Tongue (tissue), 2 donors: ENCODE data around the gene DYNC1I1. TPM values are rescaled to one million over a fixed set of nuclear protein-coding genes. Genes with fewer than 3 reads are reported as not detected.
A peak's percentile ranks its signal among the peaks of the same experiment; 100 is the strongest.

ENCODE experiments used
- DNase-seq: peaks from one replicate; pipeline ENCODE4 v3.0.0-alpha.2; 2015
- total RNA-seq: library from RNA; depleted of rRNA; stranded (reverse); fragments of >200 nt; gene quantifications from one replicate; pipeline ENCODE4 v1.2.3, GENCODE V29; 2014

DYNC1I1 gene
- total RNA-seq, 1 donor from 2014 or later: 2.6 TPM

- DNase-seq: no peak
Observed at GRCh38 chr7:95793658-95794057, 21.3 kb downstream of the DYNC1I1 start.

GRCh38 chr7:95794917-95795515 lies 22.7 kb downstream of the DYNC1I1 start:
- DNase-seq: no peak

DNA sequence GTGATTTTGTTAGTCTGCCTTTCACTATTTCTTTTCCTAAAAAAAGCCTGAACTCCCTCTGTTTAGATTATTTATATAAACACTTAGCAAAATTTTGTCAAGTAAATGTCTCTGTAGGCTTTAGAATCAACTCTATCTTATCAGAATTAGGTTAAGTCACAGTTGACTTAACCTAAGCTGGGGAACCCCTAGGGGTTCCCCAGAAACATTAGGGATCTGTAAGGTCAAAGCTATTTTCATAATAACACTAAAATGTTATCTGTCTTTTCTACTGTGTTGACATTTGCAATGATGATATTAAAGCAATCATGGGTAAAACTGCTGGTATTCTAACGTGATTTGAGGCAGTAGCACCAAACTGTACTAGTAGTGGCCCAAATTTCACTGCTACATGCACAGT lies 24.3 kb downstream of the DYNC1I1 start:
- no peak for DNase-seq

DNA sequence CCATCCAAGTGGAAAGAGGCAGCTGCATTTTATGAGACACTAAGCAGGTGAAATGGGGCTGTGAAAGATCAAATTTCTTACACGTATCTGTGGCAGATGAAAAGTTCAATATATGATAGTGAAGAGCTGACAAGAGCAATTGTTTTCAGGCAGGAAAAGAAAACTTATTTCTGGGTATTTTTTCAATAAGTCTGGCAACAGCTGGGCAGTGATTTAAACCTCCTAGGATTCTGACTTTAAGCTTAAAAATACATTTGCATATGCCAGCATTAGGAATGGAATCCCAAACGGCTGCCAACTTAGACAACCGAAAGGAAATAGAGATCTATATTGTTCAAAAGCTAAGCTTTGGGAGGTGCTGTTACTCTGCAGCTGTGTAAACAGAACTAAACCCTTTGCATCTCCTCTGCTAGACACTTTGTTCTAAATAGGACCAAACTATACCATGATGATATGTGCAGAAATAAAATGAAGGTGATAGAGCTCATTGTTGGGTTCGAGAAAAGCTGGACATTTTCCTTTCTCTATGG lies 26.1 kb downstream of the DYNC1I1 start:
- DNase-seq: peak; percentile 85

GRCh38 chr7:95800787-95801186 lies 28.4 kb downstream of the DYNC1I1 start:
- no peak for DNase-seq

GRCh38 chr7:95802270-95802669 lies 29.9 kb downstream of the DYNC1I1 start:
- no peak for DNase-seq

DNA sequence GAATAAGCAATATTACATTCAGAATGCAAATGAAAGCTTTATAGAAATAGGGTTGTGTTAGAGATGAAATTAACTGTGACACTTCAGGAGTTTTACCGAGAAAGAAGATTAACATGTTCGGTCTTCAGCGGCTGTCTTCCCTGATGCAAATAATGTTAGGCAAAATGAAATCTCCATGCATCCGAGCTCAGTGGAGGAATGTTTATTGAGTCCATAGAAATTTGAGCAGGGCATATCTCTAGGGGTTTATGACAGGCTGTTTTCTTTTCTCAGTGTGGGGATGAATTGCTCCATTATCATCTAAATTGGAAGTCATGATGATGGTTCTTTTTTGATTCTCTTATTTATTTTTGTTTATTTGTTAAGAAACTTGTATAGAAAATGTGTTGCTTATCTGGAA lies 31.7 kb downstream of the DYNC1I1 start:
- peak; percentile 13 for DNase-seq

DNA sequence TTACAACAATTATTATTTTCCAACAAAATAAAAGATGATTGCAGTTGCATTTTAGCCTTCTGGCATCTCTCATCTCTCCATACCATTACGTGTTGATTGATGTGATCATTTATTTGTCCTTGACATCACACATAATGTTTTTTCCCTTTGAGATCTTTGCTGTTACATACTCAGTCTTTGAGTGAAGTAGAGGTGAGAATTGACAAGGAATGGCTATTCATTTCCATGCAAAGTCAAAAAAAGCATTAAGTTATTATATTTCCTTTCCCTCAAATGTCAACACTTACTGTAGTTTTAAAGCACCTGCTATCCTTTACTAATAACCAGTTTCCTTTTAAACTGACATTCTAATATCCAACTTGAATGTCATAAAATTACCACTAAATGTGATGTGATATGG lies 33.6 kb downstream of the DYNC1I1 start:
- no peak for DNase-seq

DNA sequence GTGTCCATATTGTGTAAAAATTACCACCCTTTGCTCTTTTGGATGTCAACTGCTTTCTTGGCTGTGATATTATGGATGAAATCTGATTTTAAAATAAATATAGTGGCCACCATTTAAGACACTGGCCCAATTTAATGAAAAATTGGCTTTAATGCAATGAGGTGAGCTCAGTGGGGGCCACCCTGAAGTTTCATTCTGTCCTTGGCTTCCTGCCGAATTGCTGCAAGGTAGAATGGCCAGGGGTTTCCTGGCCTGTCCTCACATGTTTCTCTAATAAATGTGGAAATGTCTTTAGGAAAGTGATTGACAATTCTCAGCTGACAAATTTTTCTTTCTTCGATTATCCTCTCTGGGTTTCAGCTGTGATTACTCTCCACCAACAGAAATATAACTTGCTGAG lies 36.0 kb downstream of the DYNC1I1 start:
- no peak for DNase-seq

DNA sequence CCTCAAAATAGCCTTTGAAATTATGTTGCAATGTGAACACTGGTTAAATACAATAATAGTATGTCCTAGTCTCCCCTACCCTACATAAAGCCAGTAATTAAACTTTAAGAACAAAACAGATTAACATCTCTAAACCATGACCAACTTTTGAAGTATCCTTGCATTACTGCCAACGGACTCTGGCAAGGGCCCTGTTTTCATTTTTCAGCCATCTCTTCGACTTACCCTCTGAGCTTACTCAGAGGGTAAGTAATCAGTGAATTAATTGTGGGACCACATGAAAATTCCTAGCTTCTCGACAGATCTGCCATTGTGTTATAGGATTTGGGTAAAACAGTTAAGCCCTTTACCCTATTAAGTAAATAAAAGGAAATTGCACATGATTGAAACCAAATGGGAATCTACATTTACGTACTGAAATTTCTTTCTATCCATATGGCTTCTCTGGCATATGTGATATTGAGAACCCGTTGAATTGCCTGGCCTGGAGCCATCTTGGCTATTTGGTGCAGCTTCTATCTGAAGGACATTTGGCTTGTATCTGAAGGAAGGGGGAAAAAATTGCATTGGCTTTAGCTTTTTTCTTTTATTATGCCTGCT lies 39.6 kb downstream of the DYNC1I1 start:
- peak; percentile 88 for DNase-seq

GRCh38 chr7:95814721-95815120 lies 42.4 kb downstream of the DYNC1I1 start:
- DNase-seq: no peak

DNA sequence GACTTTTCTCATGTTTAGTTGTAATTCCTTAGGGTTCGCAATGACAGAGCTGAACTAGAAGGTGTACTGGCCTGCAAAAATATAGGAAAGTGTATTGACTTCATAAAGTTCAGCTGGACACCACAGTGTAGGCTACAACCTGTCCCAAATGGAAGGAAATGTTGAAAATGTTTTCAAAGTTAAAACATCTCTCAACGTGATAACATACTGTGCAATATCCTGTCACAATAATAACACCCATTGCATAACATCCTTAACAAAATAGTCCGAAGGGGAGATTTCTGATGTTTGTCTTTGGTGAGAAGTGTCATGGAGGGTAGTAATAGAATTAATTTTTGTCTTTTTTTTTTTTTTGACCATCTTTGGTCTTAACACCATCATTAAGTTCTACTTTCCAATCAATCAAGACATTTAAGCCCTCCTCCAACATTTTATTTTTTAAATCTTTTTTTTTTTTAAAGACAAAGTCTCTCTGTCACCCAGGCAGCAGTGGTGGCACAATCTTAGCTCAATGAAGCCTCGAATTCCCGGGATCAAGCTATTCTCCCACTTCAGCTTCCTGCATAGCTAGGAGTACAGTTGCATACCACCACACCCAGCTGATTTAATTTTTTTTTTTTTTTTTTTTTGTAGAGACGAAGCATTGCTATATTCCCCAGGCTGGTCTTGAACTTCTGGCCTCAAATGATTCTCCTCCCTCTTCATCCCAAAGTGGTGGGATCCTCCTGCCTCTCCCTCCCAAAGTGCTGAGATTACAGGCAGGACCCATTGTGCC lies 45.7 kb downstream of the DYNC1I1 start:
- DNase-seq: no peak

GRCh38 chr7:95820778-95821177 lies 48.4 kb downstream of the DYNC1I1 start:
- DNase-seq: no peak

GRCh38 chr7:95822717-95823116 lies 50.4 kb downstream of the DYNC1I1 start:
- no peak for DNase-seq

DNA sequence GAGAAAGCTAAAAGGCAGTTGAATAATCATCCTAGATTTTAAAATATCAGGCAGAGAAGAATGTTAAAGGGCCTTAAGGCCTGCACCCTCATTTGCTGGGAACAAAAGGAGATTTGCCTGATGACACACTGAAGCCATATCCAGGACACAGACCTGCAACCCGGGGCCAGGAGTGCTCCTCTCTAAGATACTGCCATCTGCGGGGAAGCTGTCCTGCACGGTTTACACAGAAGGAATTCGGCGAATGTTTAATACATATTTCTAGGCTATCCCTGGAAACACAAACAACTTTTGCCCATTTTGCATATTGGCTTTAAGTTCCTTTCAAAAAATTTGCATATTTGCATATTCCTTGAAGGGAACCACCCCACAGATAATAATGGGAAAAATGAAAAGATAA lies 52.3 kb downstream of the DYNC1I1 start:
- DNase-seq: no peak

GRCh38 chr7:95828824-95829790 lies 56.8 kb downstream of the DYNC1I1 start:
- DNase-seq: no peak

GRCh38 chr7:95840953-95841950 lies 68.9 kb downstream of the DYNC1I1 start:
- no peak for DNase-seq

DNA sequence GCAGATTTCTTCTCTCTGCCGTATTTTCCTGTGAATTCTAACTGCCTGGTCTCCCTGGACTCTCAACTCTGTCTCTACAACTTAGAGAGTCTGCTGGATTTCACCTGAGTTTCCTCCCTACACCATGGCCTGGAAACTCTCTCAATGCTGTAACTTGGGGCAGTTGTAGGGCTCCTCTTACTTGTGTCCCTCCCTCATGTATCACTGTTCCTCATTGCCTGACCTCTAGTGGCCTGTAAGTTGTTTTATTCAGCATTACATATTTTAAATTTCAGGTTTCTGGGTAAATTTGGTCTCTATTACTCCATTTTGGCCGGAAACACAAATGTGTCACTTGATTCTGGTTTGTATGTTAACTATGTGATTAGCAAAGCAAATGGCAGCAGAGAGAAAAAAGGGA lies 70.9 kb downstream of the DYNC1I1 start:
- no peak for DNase-seq

- no peak for DNase-seq
Observed at GRCh38 chr7:95845007-95845406, 72.7 kb downstream of the DYNC1I1 start.

GRCh38 chr7:95847061-95847460 lies 74.7 kb downstream of the DYNC1I1 start:
- no peak for DNase-seq

DNA sequence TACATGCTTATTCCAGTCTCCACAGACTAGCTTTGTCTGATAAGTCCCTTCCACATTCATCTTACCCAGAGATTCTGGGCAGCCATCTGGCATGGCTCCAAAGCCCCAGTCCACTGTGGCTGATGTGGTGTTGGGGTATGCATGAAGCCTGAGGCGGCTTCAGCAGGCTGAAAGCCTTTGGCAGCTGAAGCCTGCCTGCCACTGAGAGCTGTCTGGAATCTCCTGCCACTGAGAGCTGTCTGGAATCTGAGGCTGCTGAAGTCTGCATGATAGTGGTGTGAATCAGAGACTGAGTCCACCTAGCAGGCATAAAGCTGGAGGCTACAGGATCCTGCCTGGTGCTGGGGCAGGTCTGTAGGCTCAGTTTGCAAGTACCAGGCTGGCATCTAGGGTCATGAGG lies 87.1 kb downstream of the DYNC1I1 start:
- DNase-seq: no peak
